Astrocyte (in vitro differentiated cells and primary cell): Measurements from ENCODE around the gene BMPR1B. TPM values are rescaled to one million over a fixed set of nuclear protein-coding genes. Genes with fewer than 3 reads are reported as not detected.

ENCODE experiments used
- DNase-seq: peaks from one replicate; pipeline ENCODE4 v3.0.0-alpha.2; 2010; ENCODE audit warnings: low read depth
- FAIRE-seq: peaks from 2 replicates; lab custom pipeline; 2011; peaks lifted over from hg19 to GRCh38; lab: Jason Lieb, UNC
- H2AFZ ChIP-seq: 2 replicates; pipeline ENCODE4 v1.6.0; 2012; ENCODE audit warnings: low read depth, low read length, inconsistent platforms
- H3K27ac ChIP-seq: 2 replicates; pipeline ENCODE4 v1.5.1; 2011; ENCODE audit warnings: low read depth, low read length, inconsistent platforms
- H3K27me3 ChIP-seq: 2 replicates; pipeline ENCODE4 v1.6.0; 2011; ENCODE audit warnings: low read length, inconsistent platforms; ENCODE audit not compliant: insufficient read depth
- H3K36me3 ChIP-seq: 2 replicates; pipeline ENCODE4 v1.5.1; 2011; ENCODE audit warnings: low read length, inconsistent platforms; ENCODE audit not compliant: insufficient read depth
- H3K4me1 ChIP-seq: 2 replicates; pipeline ENCODE4 v1.5.1; 2011; ENCODE audit warnings: low read length, inconsistent platforms; ENCODE audit not compliant: insufficient read depth
- H3K4me2 ChIP-seq: 2 replicates; pipeline ENCODE4 v1.6.0; 2012; ENCODE audit warnings: low read length, inconsistent platforms
- H3K4me3 ChIP-seq: 2 replicates; pipeline ENCODE4 v1.5.1; 2011; ENCODE audit warnings: low read depth, mild to moderate bottlenecking, low read length, inconsistent platforms; ENCODE audit not compliant: insufficient read depth
- H3K79me2 ChIP-seq: 2 replicates; pipeline ENCODE4 v1.6.0; 2012; ENCODE audit warnings: mild to moderate bottlenecking, low read length, inconsistent platforms; ENCODE audit not compliant: insufficient read depth
- H3K9ac ChIP-seq: 2 replicates; pipeline ENCODE4 v1.6.0; 2012; ENCODE audit warnings: mild to moderate bottlenecking, low read length, inconsistent platforms
- H3K9me3 ChIP-seq: 2 replicates; pipeline ENCODE4 v1.5.1; 2012; ENCODE audit warnings: low read depth, mild to moderate bottlenecking, low read length, inconsistent platforms; ENCODE audit not compliant: insufficient read depth
- H4K20me1 ChIP-seq: 2 replicates; pipeline ENCODE4 v1.6.0; 2012; ENCODE audit warnings: low read length, inconsistent platforms; ENCODE audit not compliant: insufficient read depth
- H3K27ac Mint-ChIP-seq: one replicate; pipeline ENCODE4 v1.8.0; 2021; ENCODE audit warnings: mild to moderate bottlenecking, mixed read lengths; ENCODE audit not compliant: unreplicated experiment
- H3K27me3 Mint-ChIP-seq: one replicate; pipeline ENCODE4 v1.8.0; 2021; ENCODE audit warnings: low read depth, mixed read lengths; ENCODE audit not compliant: unreplicated experiment
- H3K36me3 Mint-ChIP-seq: one replicate; pipeline ENCODE4 v1.8.0; 2021; ENCODE audit warnings: low read depth, mixed read lengths; ENCODE audit not compliant: unreplicated experiment
- H3K4me1 Mint-ChIP-seq: one replicate; pipeline ENCODE4 v1.8.0; 2021; ENCODE audit warnings: low read depth, mixed read lengths; ENCODE audit not compliant: unreplicated experiment
- H3K4me3 Mint-ChIP-seq: one replicate; pipeline ENCODE4 v1.8.0; 2021; ENCODE audit warnings: mild to moderate bottlenecking, moderate library complexity, mixed read lengths; ENCODE audit not compliant: unreplicated experiment
- H3K9me3 Mint-ChIP-seq: one replicate; pipeline ENCODE4 v1.8.0; 2021; ENCODE audit warnings: mild to moderate bottlenecking, mixed read lengths; ENCODE audit not compliant: unreplicated experiment
- EZH2 ChIP-seq: IDR thresholded peaks from 2 replicates; pipeline ENCODE4 v1.6.1; 2012; ENCODE audit warnings: mild to moderate bottlenecking, low read length, inconsistent platforms; ENCODE audit not compliant: insufficient read depth
- total RNA-seq: library from RNA; stranded (reverse); gene quantifications from 2 replicates; pipeline ENCODE4 v1.2.1, GENCODE V29; 2021
- TF ChIP-seq, protein P1 (sequence below): IDR thresholded peaks from 2 replicates; pipeline ENCODE4 v1.5.1; 2011; ENCODE audit warnings: low read depth, mild to moderate bottlenecking, inconsistent platforms, low read length, moderate library complexity; ENCODE audit not compliant: insufficient read depth

The BMPR1B gene
- total RNA-seq, 1 donor from 2014 or later: 14.1 TPM

DNA sequence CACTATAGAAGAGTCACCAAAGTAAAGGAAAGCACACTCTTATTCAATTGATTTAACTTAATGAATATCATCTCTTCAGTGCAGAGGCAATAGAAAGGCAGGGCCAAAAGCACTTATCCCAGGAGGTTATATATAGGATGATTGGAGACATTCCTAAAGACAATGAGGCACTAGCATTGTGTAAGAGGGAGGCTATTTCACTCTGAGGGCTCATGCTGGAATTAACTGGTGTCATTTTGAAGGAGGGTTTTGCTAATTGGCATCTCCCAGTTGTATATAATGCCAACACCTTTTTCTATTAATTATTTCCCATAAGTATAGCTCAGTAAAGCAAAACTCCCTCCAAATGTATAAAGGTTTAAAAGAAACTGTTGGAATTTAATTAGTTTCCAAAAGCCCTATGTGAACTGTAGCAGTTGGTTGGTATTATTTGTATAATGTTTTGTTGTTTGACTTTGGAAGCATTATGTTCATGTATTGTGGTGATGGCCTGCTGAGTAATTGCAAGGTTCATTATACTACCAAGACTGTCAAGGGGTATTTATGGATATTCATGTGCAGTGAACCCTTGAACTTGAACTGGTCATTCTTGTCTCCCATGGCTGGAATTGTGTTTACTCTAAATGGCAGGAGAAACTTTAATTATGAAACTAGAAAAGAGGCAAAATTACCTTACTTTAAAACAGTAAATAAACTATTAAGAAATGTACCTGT lies 270.3 kb downstream of the BMPR1B start:
- Histone ChIP-seq H3K36me3 (no peaks in the 10 kb centered on the region), H4K20me1 (no peaks in the 10 kb centered on the region), H3K4me1 (no peaks in the 10 kb centered on the region), H2AFZ (no peak overlapping the region), H3K4me2 (no peak overlapping the region), H3K9me3 (no peaks in the 10 kb centered on the region), H3K27ac (no peak overlapping the region), H3K27me3 (no peaks in the 10 kb centered on the region), H3K4me3 (no peak overlapping the region), H3K9ac (no peak overlapping the region), H3K79me2 (no peaks in the 10 kb centered on the region)
- FAIRE-seq (no peak), DNase-seq (no peak)
- Mint-ChIP-seq H3K4me3 (no peak overlapping the region), H3K9me3 (peaks cover 6% of the 10 kb centered on the region), H3K4me1 (peaks cover 1% of the 10 kb centered on the region), H3K36me3 (peaks cover 5% of the 10 kb centered on the region), H3K27ac (no peak overlapping the region), H3K27me3 (no peaks in the 10 kb centered on the region)
- TF ChIP-seq EZH2: no peak
- TF ChIP-seq, protein P1, sequence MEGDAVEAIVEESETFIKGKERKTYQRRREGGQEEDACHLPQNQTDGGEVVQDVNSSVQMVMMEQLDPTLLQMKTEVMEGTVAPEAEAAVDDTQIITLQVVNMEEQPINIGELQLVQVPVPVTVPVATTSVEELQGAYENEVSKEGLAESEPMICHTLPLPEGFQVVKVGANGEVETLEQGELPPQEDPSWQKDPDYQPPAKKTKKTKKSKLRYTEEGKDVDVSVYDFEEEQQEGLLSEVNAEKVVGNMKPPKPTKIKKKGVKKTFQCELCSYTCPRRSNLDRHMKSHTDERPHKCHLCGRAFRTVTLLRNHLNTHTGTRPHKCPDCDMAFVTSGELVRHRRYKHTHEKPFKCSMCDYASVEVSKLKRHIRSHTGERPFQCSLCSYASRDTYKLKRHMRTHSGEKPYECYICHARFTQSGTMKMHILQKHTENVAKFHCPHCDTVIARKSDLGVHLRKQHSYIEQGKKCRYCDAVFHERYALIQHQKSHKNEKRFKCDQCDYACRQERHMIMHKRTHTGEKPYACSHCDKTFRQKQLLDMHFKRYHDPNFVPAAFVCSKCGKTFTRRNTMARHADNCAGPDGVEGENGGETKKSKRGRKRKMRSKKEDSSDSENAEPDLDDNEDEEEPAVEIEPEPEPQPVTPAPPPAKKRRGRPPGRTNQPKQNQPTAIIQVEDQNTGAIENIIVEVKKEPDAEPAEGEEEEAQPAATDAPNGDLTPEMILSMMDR: no peak

DNA sequence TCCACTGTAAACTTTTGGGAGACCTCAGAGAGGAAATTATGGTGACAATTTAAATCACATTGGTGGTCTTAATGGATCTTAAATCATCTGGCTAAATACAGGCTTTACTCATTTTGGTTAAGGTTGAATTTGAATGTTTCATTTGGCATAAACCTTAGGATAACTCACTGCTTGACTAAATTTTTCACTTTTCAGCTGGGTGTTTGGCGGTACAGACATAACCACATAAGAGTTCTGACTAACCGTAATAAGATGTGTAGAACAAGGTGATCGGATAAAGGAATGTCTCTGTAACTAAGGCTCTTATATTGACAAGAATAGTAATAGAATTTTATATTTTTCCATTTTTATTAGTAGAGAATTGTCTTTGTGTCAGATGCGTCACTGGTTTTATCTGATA lies 281.0 kb downstream of the BMPR1B start:
- no peaks in the 10 kb centered on the region for H4K20me1 ChIP-seq
- no peaks in the 10 kb centered on the region for H3K36me3 Mint-ChIP-seq
- H3K9ac ChIP-seq: no peak overlapping the region
- no peak for FAIRE-seq
- H3K36me3 ChIP-seq: no peaks in the 10 kb centered on the region
- H2AFZ ChIP-seq: no peak overlapping the region
- peaks cover 6% of the 10 kb centered on the region for H3K9me3 Mint-ChIP-seq
- TF ChIP-seq, protein P1: no peak
- TF ChIP-seq EZH2: no peak
- H3K4me3 Mint-ChIP-seq: no peak overlapping the region
- no peaks in the 10 kb centered on the region for H3K27me3 Mint-ChIP-seq
- peak; percentile 82 for DNase-seq
- H3K27me3 ChIP-seq: no peaks in the 10 kb centered on the region
- no peak overlapping the region for H3K27ac Mint-ChIP-seq
- no peaks in the 10 kb centered on the region for H3K4me1 Mint-ChIP-seq
- no peaks in the 10 kb centered on the region for H3K9me3 ChIP-seq
- H3K4me1 ChIP-seq: peaks cover 3% of the 10 kb centered on the region
- H3K4me2 ChIP-seq: no peak overlapping the region
- no peaks in the 10 kb centered on the region for H3K79me2 ChIP-seq
- no peak overlapping the region for H3K27ac ChIP-seq
- no peak overlapping the region for H3K4me3 ChIP-seq

DNA sequence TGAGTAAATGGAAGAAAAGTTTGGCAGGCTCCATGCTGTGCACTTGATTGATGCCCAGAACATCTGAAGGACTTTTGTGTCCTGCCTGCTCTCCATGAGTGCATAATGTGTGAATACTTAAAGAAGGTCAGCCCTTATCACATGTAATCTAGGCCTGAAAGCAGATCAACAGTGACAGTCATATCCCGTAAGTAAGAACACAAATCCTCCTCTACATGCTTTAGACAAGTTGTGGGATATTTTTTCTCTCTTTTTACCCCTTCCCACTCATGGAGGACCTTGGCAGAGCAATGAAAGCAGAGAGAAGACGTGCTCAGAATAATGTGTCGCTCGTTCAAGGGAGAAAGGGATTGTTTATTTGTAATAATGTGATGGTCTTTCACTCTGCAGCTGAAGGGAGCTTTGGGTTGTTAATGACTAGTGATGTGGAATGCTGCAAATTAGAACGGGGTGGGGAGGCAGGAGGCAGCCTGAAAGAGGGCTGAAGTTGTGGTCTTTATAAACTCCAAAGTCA lies 286.6 kb downstream of the BMPR1B start:
- H3K27ac ChIP-seq: no peak overlapping the region
- no peak for FAIRE-seq
- no peak for DNase-seq
- TF ChIP-seq EZH2: no peak
- TF ChIP-seq, protein P1: no peak
- H3K27me3 ChIP-seq: no peaks in the 10 kb centered on the region
- no peaks in the 10 kb centered on the region for H4K20me1 ChIP-seq
- H3K27me3 Mint-ChIP-seq: no peaks in the 10 kb centered on the region
- H3K9me3 Mint-ChIP-seq: no peaks in the 10 kb centered on the region
- H3K36me3 Mint-ChIP-seq: no peaks in the 10 kb centered on the region
- no peak overlapping the region for H3K4me3 Mint-ChIP-seq
- H3K4me1 Mint-ChIP-seq: peaks cover 11% of the 10 kb centered on the region
- no peaks in the 10 kb centered on the region for H3K36me3 ChIP-seq
- no peak overlapping the region for H3K27ac Mint-ChIP-seq
- no peak overlapping the region for H3K4me3 ChIP-seq
- H3K4me2 ChIP-seq: peak overlapping the region; percentile 0
- H2AFZ ChIP-seq: no peak overlapping the region
- no peak overlapping the region for H3K9ac ChIP-seq
- peaks cover 3% of the 10 kb centered on the region for H3K4me1 ChIP-seq
- no peaks in the 10 kb centered on the region for H3K79me2 ChIP-seq
- no peaks in the 10 kb centered on the region for H3K9me3 ChIP-seq
